Activated gamma-delta T cell (primary cell): ENCODE results near the gene IRF9.

ENCODE experiments used
- DNase-seq: peaks from one replicate; lab custom pipeline; 2025; lab: John Stamatoyannopoulos, UW

The IRF9 gene

DNA sequence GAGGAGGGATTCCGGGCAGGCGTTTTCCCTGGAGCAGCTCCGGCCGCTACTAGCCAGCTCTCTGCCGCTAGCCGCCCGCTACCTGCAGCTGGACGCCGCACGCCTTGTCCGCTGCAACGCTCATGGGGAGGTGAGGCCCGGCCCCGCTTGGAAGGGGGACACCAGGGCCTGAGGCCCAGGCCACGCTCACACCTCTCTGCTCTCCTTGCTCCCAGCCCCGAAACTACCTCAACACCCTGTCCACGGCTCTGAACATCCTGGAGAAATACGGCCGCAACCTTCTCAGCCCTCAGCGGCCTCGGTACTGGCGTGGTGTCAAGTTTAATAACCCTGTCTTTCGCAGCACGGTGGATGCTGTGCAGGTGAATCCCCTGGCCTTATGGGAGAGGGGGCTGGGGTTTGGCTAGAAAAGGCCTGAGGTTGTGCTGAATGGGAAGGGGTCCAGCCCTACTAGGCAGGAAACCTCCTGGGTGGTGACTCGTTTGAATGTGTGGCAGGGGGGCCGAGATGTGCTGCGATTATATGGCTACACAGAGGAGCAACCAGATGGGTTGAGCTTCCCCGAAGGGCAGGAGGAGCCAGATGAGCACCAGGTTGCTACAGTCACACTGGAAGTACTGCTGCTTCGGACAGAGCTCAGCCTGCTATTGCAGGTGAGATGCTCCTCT lies 13.2 kb upstream of the IRF9 start:
- DNase-seq = no peak

DNA sequence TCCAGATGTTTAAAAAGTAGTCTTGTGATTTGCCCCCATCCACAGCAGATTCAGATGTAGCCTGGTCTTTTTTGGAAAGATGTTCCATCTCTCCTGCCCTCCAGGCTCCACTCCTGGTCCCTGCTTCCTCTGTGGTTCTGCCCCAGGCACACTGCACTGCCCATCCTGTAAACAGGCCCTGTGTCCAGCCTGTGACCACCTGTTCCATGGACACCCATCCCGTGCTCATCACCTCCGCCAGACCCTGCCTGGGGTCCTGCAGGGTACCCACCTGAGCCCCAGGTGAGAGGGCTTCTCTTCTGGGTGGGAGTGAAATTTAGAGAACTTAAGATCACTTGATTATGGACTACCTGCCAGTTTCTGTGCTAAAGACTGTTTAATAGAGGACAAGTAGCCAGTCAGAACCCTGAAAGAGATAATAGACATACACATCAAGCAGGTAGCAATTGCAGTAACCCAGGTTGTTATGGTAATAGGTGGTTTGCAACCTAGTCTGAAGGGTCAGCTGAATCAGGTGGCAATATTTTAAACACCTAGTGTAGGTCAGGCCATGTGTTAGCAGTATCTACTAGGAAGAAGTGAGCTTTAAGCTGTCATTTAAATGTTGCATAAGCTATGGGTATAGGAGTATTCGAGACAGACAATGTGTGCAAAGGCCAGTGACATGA lies 11.6 kb upstream of the IRF9 start:
- no peak for DNase-seq

DNA sequence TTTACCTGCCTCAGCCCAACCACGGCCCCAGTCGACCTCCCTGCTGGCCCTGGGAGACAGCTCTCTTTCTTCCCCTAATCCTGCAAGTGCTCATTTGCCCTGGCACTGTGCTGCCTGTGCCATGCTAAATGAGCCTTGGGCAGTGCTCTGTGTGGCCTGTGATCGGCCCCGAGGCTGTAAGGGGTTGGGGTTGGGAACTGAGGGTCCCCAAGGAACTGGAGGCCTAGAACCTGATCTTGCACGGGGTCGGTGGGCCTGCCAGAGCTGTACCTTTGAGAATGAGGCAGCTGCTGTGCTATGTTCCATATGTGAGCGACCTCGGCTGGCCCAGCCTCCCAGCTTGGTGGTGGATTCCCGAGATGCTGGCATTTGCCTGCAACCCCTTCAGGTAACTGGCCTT lies 11.0 kb upstream of the IRF9 start:
- DNase-seq = no peak

GRCh38 chr14:24150567-24150966 lies 10.5 kb upstream of the IRF9 start:
- no peak for DNase-seq

- DNase-seq = no peak
These were observed 10.1 kb upstream of the IRF9 start for GRCh38 chr14:24150993-24151392.

DNA sequence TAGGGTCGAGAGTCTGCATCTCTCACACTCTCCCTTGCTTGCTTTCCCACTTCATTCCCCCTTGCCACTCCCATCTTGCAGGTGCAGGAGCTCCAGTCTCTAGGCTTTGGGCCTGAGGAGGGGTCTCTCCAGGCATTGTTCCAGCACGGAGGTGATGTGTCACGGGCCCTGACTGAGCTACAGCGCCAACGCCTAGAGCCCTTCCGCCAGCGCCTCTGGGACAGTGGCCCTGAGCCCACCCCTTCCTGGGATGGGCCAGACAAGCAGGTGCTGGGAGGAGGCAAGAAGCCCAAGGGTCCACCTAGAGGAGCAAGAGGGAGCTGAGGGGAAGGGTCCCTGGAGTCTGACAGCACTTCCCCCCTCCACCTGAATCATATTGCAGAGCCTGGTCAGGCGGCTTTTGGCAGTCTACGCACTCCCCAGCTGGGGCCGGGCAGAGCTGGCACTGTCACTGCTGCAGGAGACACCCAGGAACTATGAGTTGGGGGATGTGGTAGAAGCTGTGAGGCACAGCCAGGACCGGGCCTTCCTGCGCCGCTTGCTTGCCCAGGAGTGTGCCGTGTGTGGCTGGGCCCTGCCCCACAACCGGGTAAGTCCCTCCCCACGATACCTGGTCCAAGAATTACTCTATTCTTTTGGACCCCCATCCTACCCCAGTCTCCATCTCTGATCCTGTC lies 9.5 kb upstream of the IRF9 start:
- DNase-seq = no peak

GRCh38 chr14:24155100-24155499 lies 6.0 kb upstream of the IRF9 start:
- no peak for DNase-seq

GRCh38 chr14:24156840-24157239 lies 4.2 kb upstream of the IRF9 start:
- DNase-seq = no peak

DNA sequence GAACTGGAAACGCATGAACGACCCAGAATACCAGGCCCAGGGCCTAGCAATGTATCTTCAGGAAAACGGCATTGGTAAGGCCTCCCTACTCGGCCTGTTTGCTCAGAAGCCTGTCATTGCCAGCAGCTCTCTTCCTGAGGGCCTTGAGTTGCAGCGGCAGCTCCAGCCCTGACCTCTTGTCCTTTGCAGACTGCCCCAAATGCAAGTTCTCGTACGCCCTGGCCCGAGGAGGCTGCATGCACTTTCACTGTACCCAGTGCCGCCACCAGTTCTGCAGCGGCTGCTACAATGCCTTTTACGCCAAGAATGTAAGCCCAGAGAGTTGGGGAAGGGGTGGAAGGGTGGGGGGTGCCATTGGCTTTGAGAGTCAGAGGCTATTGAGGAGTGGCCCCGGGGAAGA lies 3.7 kb upstream of the IRF9 start:
- no peak for DNase-seq

- no peak for DNase-seq
These were observed 1.1 kb upstream of the IRF9 start for GRCh38 chr14:24159777-24160498.

- no peak for DNase-seq
These were observed 591 bp upstream of the IRF9 start for GRCh38 chr14:24160499-24160849.

GRCh38 chr14:24162093-24162492 lies 1.0 kb downstream of the IRF9 start:
- DNase-seq = no peak

DNA sequence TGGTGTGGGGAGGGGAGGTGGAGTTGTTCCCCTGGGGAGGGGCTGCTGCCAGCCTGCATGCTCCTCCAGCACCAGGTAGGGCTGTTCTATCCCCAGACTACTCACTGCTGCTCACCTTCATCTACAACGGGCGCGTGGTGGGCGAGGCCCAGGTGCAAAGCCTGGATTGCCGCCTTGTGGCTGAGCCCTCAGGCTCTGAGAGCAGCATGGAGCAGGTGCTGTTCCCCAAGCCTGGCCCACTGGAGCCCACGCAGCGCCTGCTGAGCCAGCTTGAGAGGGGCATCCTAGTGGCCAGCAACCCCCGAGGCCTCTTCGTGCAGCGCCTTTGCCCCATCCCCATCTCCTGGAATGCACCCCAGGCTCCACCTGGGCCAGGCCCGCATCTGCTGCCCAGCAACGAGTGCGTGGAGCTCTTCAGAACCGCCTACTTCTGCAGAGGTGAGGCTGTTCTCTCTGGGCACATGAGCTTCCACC lies 3.5 kb downstream of the IRF9 start:
- no peak for DNase-seq

DNA sequence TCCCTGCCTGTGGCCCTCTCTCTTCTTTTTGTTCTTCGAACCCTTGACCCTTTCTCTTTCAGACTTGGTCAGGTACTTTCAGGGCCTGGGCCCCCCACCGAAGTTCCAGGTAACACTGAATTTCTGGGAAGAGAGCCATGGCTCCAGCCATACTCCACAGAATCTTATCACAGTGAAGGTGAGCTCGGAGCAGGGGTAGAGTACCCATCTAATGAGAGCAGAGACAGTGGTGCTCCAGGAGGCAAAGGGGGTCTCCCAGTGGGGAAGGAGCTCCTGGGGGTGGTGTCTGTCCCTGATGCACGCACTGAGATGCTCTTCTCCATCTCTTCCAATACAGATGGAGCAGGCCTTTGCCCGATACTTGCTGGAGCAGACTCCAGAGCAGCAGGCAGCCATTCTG lies 4.7 kb downstream of the IRF9 start:
- no peak for DNase-seq

DNA sequence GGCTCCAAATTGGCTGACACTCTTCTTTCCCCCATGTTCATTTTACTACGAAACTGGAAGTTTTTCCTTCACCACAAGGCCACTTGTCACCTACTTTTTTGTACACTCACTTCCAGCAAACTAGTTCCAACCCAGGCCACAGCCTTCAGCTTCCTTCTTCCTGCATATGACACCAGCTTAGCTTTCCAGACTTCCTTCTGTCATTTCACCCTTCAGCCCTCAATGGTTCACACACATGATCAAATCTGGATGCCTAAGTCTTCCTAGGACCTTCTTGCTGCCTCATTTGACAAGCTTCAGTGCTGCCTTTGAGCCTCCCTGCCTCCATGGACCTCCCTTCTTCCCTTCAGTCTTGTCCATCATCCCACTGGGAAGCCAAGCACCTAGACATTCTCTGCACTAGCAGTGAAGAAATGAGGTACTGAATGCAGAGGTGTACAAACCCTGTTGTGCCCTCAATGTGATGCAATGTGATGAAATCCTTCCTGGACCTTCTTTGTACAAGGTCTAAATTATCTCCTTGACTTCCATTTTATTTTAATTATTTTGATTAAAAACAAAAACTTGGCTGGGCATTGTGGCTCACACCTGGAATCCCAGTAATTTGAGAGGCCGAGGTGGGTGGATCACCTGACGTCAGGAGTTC lies 6.5 kb downstream of the IRF9 start:
- no peak for DNase-seq

GRCh38 chr14:24171422-24172260 lies 10.6 kb downstream of the IRF9 start, which contains the start of gene REC8:
TSS of gene REC8 (plus strand) at chr14:24172080. CDS start at chr14:24172553, 473 bp downstream.
- peak; percentile 71 for DNase-seq

DNA sequence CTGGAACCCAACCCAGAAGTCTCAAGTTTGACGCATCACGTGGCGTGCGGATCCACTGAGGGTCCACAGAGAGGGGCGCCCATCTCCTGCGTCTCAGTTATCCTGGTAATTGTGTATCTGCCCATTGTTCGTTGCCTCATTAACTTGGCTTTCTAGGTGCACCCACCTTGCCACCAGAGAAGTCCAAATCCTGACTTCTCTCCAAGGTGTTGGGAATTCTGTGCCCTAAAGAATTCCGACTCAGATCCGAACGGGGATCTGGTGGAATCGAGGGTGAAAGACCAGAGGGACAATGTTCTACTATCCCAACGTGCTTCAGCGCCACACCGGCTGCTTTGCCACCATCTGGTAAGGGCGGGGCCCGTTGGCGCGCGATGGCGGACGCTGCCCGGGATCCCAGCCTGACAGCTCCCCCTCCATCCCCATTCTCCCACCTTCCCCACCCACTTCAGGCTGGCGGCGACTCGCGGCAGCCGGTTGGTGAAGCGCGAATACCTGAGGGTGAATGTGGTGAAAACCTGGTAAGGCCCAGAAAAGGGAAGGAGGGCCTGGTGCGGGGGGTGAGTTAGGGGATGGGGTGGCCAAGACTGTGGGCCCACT lies 11.3 kb downstream of the IRF9 start:
- DNase-seq = no peak

DNA sequence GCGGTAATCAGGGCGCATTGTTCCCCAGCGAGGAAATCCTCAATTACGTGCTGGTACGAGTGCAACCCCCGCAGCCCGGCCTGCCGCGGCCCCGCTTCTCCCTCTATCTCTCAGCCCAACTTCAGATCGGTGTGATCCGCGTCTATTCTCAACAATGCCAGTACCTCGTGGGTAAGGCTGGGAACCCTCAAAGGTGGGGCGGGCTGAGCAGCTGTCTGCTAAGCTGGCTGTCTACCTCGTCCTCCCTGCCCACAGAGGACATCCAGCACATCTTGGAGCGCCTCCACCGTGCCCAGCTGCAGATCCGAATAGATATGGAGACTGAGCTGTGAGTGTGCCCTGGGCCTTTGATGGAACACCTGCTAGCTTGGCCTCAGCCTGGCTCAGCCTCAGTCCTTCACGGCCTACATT lies 11.8 kb downstream of the IRF9 start:
- DNase-seq = no peak

- DNase-seq = no peak
These were observed 15.5 kb downstream of the IRF9 start for GRCh38 chr14:24176599-24176998.

DNA sequence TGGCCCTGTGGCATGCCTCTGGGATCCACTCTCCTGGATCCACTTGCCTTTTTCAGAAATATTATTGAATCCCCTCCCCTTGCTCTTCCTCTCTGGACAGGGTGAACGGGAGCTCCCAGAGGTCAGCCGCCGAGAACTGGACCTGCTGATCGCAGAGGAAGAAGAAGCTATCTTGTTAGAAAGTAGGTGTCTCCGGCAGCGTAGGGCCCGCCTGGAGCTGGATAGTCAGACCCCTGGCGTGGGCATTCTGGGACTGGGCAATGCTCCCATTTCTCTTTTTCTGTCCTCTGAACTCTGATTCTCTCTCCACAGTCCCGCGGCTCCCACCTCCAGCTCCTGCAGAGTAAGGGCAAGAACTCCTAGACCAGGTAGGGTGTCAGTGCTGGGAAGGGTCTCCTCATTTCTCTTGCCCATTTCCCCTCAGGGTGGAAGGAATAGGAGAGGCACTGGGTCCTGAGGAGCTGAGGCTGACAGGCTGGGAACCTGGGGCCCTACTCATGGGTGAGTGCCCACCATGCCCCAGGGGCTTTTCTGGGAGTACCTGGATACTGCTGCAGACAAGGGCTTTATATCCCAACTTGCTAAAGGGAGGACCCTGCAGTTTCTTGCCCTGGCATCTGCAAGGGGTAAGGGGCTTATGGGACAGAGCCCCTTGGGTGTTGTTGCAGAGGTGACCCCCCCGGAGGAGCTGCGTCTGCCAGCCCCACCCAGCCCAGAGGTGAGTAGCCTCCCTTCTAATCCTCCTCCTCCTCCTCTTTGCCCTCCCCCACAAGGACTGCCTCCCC lies 16.2 kb downstream of the IRF9 start:
- DNase-seq = no peak
